Lower leg skin (tissue), 3 donors: ENCODE measurements around the gene SIX3.

Experiments used
- CTCF ChIP-seq, 3 donors: fragments of 450-650 bp; IDR thresholded peaks; one replicate each; pipeline ENCODE4 v1.5.1; 2016; ENCODE audit warnings: antibody characterized with exemption in 3 of 3, mild to moderate bottlenecking in 3 of 3, moderate library complexity in 2 of 3
- POLR2A ChIP-seq, 2 donors: fragments of 450-650 bp; IDR thresholded peaks; one replicate each; pipeline ENCODE4 v1.6.1; 2016 to 2017; ENCODE audit warnings: antibody characterized with exemption in 2 of 2, mild to moderate bottlenecking in 1 of 2, moderate library complexity in 1 of 2

- TF ChIP-seq CTCF (IDR thresholded peaks at IDR 0.05) (no peak), POLR2A (IDR thresholded peaks at IDR 0.05) (no peak)
These were observed 13.0 kb downstream of the SIX3 start for GRCh38 chr2:44954447-44954888.
